Measurements from ENCODE around the gene PROSER2. TPM values are rescaled to one million over a fixed set of nuclear protein-coding genes. Genes with fewer than 3 reads are reported as not detected.
A peak's percentile ranks its signal among the peaks of the same experiment; 100 is the strongest.

PROSER2 gene
- total and polyA plus RNA-seq, 10 donors, result 1.6 to 15.4 (median 6.1) TPM

DNA sequence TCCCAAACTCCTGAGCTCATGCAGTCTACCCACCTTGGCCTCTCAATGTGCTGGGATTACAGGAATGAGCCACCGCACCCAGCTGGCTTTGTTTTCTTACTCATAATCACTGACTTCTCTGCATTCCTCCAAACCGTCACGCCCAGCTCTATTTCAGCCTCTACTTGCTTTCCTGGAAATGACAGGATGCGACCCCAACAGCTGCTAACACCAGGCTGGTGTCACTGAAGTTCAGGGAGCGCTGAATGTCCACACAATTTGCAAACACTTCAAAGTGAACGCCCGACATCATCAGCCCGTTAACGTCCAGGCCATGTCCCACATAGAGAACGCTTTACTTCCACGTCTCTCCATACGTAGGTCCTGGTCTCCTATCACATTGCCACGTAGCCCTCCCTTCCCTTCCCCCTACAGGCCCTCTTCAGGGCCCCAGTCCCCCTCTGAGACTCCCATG is 12.8 kb upstream of the PROSER2 start:
- Histone ChIP-seq H3K4me3 (no peak overlapping the region), H3K36me3 (no peaks in the 10 kb centered on the region), H3K27me3 (replicated peaks in 1 of 7) (no peaks in the 10 kb centered on the region), H3K4me1 (peaks cover 0 to 29% (median 4%) of the 10 kb centered on the region in 6 donors), H3K27ac (no peak overlapping the region), H3K9me3 (no peaks in the 10 kb centered on the region)
- TF ChIP-seq POLR2A (IDR thresholded peaks at IDR 0.05), result no peak
- no peak for TF ChIP-seq POLR2AphosphoS5 (IDR thresholded peaks at IDR 0.05)
- DNase-seq, result no peak
- intact Hi-C loops (cut with DNase I; ENCODE audit: low total_unique reads), result no loop called here
- WGBS, 5 donors, result 62 to 76% (median 72%) methylated on average over 13 of the region's 13 CpGs

DNA sequence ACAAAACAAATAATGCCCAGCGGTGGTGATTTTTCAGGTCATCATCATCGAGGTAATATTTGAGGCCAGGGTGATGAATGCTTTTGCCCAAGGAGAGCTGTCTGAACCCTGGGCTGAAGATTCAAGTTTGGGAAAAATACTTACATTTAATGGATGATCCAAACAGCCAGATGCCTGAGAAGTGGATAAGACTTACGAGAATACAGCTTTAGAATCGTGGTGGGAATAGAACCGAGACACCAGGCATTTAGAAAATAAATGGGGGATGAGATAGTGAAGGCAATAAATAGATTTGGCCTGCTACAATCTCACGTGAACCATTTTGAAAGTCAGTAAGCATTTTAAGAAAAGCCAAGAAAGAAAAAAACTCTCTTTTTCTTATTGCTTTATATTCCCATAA is 12.2 kb upstream of the PROSER2 start:
- TF ChIP-seq, protein P1, sequence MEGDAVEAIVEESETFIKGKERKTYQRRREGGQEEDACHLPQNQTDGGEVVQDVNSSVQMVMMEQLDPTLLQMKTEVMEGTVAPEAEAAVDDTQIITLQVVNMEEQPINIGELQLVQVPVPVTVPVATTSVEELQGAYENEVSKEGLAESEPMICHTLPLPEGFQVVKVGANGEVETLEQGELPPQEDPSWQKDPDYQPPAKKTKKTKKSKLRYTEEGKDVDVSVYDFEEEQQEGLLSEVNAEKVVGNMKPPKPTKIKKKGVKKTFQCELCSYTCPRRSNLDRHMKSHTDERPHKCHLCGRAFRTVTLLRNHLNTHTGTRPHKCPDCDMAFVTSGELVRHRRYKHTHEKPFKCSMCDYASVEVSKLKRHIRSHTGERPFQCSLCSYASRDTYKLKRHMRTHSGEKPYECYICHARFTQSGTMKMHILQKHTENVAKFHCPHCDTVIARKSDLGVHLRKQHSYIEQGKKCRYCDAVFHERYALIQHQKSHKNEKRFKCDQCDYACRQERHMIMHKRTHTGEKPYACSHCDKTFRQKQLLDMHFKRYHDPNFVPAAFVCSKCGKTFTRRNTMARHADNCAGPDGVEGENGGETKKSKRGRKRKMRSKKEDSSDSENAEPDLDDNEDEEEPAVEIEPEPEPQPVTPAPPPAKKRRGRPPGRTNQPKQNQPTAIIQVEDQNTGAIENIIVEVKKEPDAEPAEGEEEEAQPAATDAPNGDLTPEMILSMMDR (IDR thresholded peaks at IDR 0.05 in 8 of 11, conservative IDR thresholded peaks at IDR 0.05 in 3 of 11), result no peak
- TF ChIP-seq POLR2AphosphoS5 (IDR thresholded peaks at IDR 0.05) (no peak), POLR2A (IDR thresholded peaks at IDR 0.05) (no peak)
- no peaks in the 10 kb centered on the region for H3K9me3 ChIP-seq
- 87 to 92% (median 88%) methylated on average over 6 of the region's 6 CpGs for WGBS, 5 donors
- H3K27ac ChIP-seq, result no peak overlapping the region
- intact Hi-C loops (cut with DNase I; ENCODE audit: low total_unique reads), result no loop called here
- peaks cover 0 to 27% (median 4%) of the 10 kb centered on the region in 6 donors for H3K4me1 ChIP-seq
- DNase-seq, result no peak
- no peaks in the 10 kb centered on the region for H3K27me3 ChIP-seq (replicated peaks in 1 of 7)
- H3K36me3 ChIP-seq, result no peaks in the 10 kb centered on the region
- H3K4me3 ChIP-seq, result no peak overlapping the region

DNA sequence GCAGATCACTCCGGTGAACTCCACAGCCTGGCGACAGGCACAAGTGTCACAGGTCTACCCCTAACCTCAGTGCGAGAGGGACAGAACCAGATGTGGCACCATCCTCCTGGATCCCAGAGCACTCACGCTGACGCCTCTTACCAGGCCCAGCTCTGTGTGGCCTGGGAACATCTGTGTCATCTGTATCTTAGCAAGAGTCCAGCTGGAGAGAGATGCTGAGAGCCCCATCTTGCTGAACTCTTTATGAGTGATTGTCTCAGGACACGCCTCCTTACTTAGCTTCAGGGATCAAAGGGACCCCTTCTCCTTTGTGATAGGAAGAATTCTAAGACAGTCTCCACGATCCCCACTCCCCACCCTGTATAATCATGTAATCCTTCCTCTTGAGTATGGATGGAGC is 10.0 kb upstream of the PROSER2 start:
- WGBS, 5 donors, result 91 to 94% (median 93%) methylated on average over 7 of the region's 7 CpGs
- no peak for DNase-seq
- intact Hi-C loops (cut with DNase I; ENCODE audit: low total_unique reads), result no loop called here
- TF ChIP-seq, protein P1 (IDR thresholded peaks at IDR 0.05 in 8 of 11, conservative IDR thresholded peaks at IDR 0.05 in 3 of 11), result no peak
- Histone ChIP-seq H3K4me1 (peaks cover 0 to 20% (median 4%) of the 10 kb centered on the region in 6 donors), H3K36me3 (no peaks in the 10 kb centered on the region), H3K4me3 (no peak overlapping the region), H3K9me3 (no peaks in the 10 kb centered on the region), H3K27ac (peak overlapping the region in 6 of 8 donors; percentile 69 to 79 (median 76)), H3K27me3 (replicated peaks in 1 of 7) (no peaks in the 10 kb centered on the region)

DNA sequence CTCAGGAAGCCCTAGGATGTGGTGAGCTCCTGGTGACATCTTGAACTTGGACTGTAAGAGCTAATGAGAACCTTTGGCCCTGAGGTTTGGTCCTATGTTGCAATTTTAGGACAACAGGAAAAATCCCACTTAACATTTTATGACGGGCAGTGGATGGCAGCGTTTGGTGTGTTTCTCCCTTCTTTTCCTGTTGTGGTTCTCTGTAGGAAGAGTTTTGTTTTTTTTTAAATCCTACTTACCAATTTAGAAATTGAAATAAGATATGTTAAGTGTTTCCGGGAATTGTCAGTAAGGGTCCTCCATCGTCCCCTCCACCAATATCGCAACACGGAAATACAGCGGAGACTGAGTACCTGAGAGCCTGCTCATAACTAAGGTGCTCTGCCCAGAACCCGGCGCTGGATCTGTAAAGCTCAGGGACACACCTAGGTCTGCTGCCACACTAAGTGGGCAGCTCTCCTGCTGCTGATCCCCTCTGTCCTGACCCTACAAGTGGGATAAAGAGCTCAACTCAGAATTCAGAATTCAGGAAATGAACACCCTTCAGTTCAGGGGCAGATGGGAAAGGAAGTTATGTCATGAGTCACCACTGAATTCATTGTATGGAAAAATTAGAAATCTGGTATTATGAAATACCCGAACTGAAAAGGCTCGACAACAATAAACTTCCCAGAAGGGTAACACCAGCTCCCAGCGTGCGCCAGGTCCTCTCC is 9.1 kb upstream of the PROSER2 start:
- Histone ChIP-seq H3K27ac (peak overlapping the region in 7 of 8 donors; percentile 69 to 79 (median 75)), H3K36me3 (no peaks in the 10 kb centered on the region), H3K27me3 (replicated peaks in 1 of 7) (no peaks in the 10 kb centered on the region), H3K4me1 (peaks cover 0 to 20% (median 5%) of the 10 kb centered on the region in 6 donors), H3K4me3 (peak overlapping the region in 1 of 8 donors; percentile 1), H3K9me3 (no peaks in the 10 kb centered on the region)
- intact Hi-C loops (cut with DNase I; ENCODE audit: low total_unique reads), result no loop called here
- 47 to 59% (median 55%) methylated on average over 13 of the region's 13 CpGs for WGBS, 5 donors
- TF ChIP-seq POLR2A (IDR thresholded peaks at IDR 0.05) (no peak), POLR2AphosphoS5 (IDR thresholded peaks at IDR 0.05) (no peak)
- TF ChIP-seq, protein P1 (IDR thresholded peaks at IDR 0.05 in 8 of 11, conservative IDR thresholded peaks at IDR 0.05 in 3 of 11), result no peak
- DNase-seq, result no peak

Measured in spleen (tissue), 11 donors.